Spleen (tissue), 7 donors: ENCODE results near the gene RASA3.
A peak's percentile ranks its signal among the peaks of the same experiment; 100 is the strongest.

ENCODE experiments used
- POLR2A ChIP-seq, 3 donors: fragments of 450-650 bp; IDR thresholded peaks; one replicate each; pipeline ENCODE4 v1.5.1; 2017; ENCODE audit warnings: antibody characterized with exemption in 3 of 3, mild to moderate bottlenecking in 1 of 3
- TF ChIP-seq, protein P1 (sequence below), 11 experiments: fragments of 200-600 bp in 7 of 11; fragments of 450-650 bp in 4 of 11; sonication (generic) in 4 of 11; IDR thresholded peaks in 8 of 11; conservative IDR thresholded peaks in 3 of 11; 1 replicate in 7 of 11; 2 replicates in 4 of 11; pipeline versions ENCODE4 v1.4.0 to v1.8.0; 2016 to 2021; ENCODE audit warnings: antibody characterized with exemption in 11 of 11, inconsistent platforms in 4 of 11, mild to moderate bottlenecking in 1 of 11
- donor health status: DM: no; HTN: no; CAD: no; lungs with moderate emphysema.
- donor health status: DM: no; HTN: no; CAD: no.
- donor health status: DM: no; HTN: no; CAD: no.

DNA sequence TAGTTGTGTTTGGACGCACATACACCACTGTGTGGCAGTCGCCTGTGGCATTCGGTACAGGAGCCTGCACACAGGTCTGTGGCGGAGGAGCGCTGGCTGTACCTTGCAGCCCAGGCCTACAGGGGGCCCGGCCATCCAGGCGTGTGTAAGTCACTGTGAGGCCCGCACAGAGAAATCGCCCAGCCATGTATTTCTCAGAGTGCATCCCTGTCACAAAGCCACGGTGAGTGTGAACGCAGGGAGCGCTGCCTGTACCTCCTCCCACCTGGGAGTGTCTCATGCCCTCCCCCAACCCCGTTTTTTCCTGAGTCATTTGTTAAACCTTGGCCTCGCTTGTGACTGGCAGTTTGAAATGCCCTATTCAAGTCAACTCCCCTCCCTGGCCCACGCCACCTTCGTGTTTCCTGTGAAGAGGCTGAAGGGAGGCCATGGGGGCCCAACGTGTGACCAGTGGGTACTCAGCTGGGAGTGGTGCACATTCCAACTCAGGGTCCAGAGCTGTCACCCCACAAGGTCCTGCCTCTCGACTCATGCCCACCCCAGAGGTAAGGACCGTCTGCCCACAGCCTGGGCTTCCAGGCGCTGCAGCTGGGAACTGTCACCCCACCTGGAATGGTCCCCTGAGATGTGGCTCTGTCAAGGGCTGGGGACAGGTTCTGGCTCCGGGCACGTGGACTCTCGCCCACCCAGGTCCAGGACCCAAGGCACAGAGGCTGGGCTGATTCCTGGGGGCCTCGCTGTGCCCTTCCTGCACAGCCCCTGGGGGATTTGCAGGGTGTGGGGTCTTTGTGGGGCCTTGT, 11.6 kb upstream of the RASA3 start:
- no peak for TF ChIP-seq POLR2A (IDR thresholded peaks at IDR 0.05)
- TF ChIP-seq, protein P1, sequence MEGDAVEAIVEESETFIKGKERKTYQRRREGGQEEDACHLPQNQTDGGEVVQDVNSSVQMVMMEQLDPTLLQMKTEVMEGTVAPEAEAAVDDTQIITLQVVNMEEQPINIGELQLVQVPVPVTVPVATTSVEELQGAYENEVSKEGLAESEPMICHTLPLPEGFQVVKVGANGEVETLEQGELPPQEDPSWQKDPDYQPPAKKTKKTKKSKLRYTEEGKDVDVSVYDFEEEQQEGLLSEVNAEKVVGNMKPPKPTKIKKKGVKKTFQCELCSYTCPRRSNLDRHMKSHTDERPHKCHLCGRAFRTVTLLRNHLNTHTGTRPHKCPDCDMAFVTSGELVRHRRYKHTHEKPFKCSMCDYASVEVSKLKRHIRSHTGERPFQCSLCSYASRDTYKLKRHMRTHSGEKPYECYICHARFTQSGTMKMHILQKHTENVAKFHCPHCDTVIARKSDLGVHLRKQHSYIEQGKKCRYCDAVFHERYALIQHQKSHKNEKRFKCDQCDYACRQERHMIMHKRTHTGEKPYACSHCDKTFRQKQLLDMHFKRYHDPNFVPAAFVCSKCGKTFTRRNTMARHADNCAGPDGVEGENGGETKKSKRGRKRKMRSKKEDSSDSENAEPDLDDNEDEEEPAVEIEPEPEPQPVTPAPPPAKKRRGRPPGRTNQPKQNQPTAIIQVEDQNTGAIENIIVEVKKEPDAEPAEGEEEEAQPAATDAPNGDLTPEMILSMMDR (IDR thresholded peaks at IDR 0.05 in 8 of 11, conservative IDR thresholded peaks at IDR 0.05 in 3 of 11) = peak in 7 of 11 experiments; percentile 15 to 58 (median 25)
